ENCODE data around the gene INTS12. TPM values are rescaled to one million over a fixed set of nuclear protein-coding genes. Genes with fewer than 3 reads are reported as not detected.

The INTS12 gene
- total and polyA plus RNA-seq, 3 donors from 2014 or later: 22.3 to 27.9 (median 23.2) TPM

DNA sequence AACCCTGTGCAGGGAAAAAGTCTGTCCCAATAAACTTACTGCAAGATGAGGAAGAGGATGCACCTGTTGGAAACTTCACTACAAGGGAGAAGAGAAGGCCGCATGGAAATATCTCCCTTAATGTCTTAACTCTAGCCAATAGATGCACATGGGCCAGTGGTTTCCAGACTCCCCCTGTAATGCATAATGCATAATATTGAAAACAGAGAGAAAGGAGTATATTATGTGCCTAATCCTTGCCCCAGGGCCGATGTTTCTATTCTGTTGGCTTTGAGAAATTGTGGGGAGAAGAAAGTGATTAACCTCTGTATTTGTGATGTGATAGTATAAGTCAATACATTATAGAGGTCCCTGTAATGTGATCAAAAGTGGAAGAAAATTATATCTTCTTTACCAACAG, 37.2 kb downstream of the INTS12 start:
- no peaks in the 10 kb centered on the region for H3K36me3 ChIP-seq (ENCODE audit: low read depth, missing control alignments)
- 81 to 82% methylated on average over 2 of the region's 2 CpGs for WGBS, 2 donors
- DNase-seq: no peak
- TF ChIP-seq POLR2A (IDR thresholded peaks at IDR 0.05): no peak
- TF ChIP-seq, protein P1, sequence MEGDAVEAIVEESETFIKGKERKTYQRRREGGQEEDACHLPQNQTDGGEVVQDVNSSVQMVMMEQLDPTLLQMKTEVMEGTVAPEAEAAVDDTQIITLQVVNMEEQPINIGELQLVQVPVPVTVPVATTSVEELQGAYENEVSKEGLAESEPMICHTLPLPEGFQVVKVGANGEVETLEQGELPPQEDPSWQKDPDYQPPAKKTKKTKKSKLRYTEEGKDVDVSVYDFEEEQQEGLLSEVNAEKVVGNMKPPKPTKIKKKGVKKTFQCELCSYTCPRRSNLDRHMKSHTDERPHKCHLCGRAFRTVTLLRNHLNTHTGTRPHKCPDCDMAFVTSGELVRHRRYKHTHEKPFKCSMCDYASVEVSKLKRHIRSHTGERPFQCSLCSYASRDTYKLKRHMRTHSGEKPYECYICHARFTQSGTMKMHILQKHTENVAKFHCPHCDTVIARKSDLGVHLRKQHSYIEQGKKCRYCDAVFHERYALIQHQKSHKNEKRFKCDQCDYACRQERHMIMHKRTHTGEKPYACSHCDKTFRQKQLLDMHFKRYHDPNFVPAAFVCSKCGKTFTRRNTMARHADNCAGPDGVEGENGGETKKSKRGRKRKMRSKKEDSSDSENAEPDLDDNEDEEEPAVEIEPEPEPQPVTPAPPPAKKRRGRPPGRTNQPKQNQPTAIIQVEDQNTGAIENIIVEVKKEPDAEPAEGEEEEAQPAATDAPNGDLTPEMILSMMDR (IDR thresholded peaks at IDR 0.05): no peak
- no peaks in the 10 kb centered on the region for H3K9me3 ChIP-seq
- intact Hi-C loops (cut with DNase I; ENCODE audit: low total_unique reads): no loop called here
- H3K4me1 ChIP-seq: no peaks in the 10 kb centered on the region
- H3K27ac ChIP-seq: no peak overlapping the region
- no peak overlapping the region for H3K4me3 ChIP-seq
- no peaks in the 10 kb centered on the region for H3K27me3 ChIP-seq

DNA sequence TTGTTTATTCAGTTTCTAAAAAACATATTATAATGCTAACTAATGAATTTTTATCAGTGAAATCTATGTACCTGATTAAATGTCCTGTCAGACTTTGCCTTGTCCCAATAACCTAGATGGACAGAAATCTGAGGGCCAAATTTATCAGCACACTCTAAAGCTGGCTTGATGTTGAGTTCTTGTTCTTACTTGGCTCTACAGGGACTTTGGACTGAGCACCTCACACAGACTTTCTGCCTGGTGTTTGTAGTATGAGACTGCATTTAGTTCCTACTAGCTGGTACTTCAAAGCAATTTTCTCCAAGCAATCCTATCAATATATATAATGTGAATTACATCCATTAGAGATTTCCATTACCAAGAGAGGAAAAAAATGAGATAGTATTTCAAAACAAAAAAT, 37.8 kb downstream of the INTS12 start:
- no peak overlapping the region for H3K4me3 ChIP-seq
- no peaks in the 10 kb centered on the region for H3K36me3 ChIP-seq (ENCODE audit: low read depth, missing control alignments)
- intact Hi-C loops (cut with DNase I; ENCODE audit: low total_unique reads): no loop called here
- TF ChIP-seq, protein P1 (IDR thresholded peaks at IDR 0.05): no peak
- TF ChIP-seq POLR2A (IDR thresholded peaks at IDR 0.05): no peak
- DNase-seq: no peak
- H3K27me3 ChIP-seq: no peaks in the 10 kb centered on the region
- no peaks in the 10 kb centered on the region for H3K9me3 ChIP-seq
- no peaks in the 10 kb centered on the region for H3K4me1 ChIP-seq
- H3K27ac ChIP-seq: no peak overlapping the region

DNA sequence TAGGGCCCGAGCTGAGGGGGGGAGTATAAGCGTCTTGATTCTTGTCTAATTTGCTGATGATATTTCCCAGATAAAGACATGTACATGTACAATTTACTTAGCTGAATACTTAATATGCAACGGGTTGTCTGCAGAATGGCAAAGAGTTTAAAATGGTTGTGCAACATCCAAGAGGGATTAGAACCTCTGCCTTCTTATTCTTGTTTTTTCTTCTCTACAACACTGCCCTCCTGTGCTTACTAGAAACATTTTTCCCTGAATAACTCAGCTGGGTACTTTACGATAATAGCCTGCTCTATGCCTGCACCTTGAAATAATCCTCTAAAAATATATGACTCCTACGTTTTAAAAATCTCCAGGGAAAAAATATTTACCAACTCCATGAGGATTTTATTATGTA, 41.8 kb downstream of the INTS12 start:
- TF ChIP-seq, protein P1 (IDR thresholded peaks at IDR 0.05): no peak
- TF ChIP-seq POLR2A (IDR thresholded peaks at IDR 0.05): no peak
- intact Hi-C loops (cut with DNase I; ENCODE audit: low total_unique reads): no loop called here
- Histone ChIP-seq H3K27me3 (no peaks in the 10 kb centered on the region), H3K27ac (no peak overlapping the region), H3K9me3 (no peaks in the 10 kb centered on the region), H3K4me3 (no peak overlapping the region), H3K4me1 (no peaks in the 10 kb centered on the region), H3K36me3 (ENCODE audit: low read depth, missing control alignments) (no peaks in the 10 kb centered on the region)
- no peak for DNase-seq
- WGBS, 2 donors: 57 to 62% methylated on average over 5 of the region's 5 CpGs

DNA sequence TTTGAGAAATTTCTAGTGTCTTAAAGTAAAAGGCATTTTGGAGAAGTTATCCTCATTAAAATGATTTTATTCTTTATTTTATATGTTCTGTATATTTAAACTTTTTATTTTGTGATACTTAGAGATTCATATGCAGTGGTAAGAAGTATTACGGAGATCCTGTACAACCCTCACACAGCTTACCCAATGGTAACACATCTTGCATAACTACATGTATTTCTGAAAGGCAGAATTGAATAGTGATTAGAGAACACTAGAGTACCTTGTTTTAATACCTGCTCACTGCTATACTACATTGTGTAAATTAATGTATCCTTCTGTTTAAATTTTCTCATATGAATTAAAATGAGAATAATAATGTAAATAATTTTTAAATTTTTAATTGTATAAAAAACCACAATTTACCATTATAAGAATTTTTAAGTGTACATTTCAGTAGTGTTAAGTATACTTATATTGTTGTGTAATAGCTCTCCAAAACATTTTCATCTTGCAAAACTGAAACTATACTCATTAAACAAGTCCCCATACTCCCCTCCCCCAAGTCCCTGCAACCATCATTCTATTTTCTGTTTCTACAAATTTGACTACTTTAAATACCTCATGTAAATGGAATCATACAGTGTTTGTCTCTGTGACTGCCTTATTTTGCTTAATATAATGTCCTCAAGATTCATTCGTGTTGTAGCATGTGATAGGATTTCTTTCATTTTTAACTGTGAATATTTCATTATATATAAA, 45.4 kb downstream of the INTS12 start:
- no peak for DNase-seq
- intact Hi-C loops (cut with DNase I; ENCODE audit: low total_unique reads): no loop called here
- 73 to 87% methylated on average over 2 of the region's 2 CpGs for WGBS, 2 donors
- no peak for TF ChIP-seq POLR2A (IDR thresholded peaks at IDR 0.05)
- TF ChIP-seq, protein P1 (IDR thresholded peaks at IDR 0.05): no peak
- Histone ChIP-seq H3K36me3 (ENCODE audit: low read depth, missing control alignments) (no peaks in the 10 kb centered on the region), H3K27me3 (no peaks in the 10 kb centered on the region), H3K9me3 (no peaks in the 10 kb centered on the region), H3K27ac (no peak overlapping the region), H3K4me1 (no peaks in the 10 kb centered on the region), H3K4me3 (no peak overlapping the region)

DNA sequence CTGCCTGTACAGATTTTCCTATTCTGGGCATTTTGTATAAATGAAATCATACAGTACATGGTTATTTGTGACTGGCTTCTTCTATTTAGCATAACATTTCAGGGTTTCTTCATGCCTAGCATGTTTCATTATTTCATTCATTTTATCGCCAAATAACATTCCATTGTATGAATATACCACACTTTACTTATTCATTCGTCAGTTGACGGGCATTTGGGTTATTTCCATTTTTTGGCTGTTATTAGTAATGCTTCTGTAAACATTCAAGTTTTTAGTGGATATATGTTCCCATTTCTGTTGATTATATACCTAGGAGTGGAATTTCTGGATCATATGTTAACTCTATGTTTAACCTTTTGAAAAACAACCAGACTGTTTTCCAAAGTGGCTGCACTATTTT, 47.5 kb downstream of the INTS12 start:
- TF ChIP-seq, protein P1 (IDR thresholded peaks at IDR 0.05): no peak
- no peak for TF ChIP-seq POLR2A (IDR thresholded peaks at IDR 0.05)
- Histone ChIP-seq H3K36me3 (ENCODE audit: low read depth, missing control alignments) (no peaks in the 10 kb centered on the region), H3K27me3 (no peaks in the 10 kb centered on the region), H3K27ac (no peak overlapping the region), H3K9me3 (no peaks in the 10 kb centered on the region), H3K4me1 (no peaks in the 10 kb centered on the region), H3K4me3 (no peak overlapping the region)
- DNase-seq: no peak
- intact Hi-C loops (cut with DNase I; ENCODE audit: low total_unique reads): no loop called here
- WGBS, 2 donors: 92 to 98% methylated on average over 3 of the region's 3 CpGs

Measured in testis (tissue), 3 donors.